A549 (cell line): ENCODE measurements around the gene DELE1. TPM values are rescaled to one million over a fixed set of nuclear protein-coding genes. Genes with fewer than 3 reads are reported as not detected.

Experiments
- ATAC-seq, 2 experiments: fragments of 200-7000 bp in 1 of 2; fragments of >200 bp in 1 of 2; cut with Nextera tagmentation in 1 of 2; cut with Tn5 transposase in 1 of 2; 3 replicates each; pipeline versions ENCODE4 v1.8.0 to v1.9.1; 2018 to 2020; ENCODE audit warnings: mild to moderate bottlenecking in 1 of 2, moderate library complexity in 1 of 2
- CTCF ChIA-PET: fragments of 300-600 bp; sonication (Branson Sonifier 250); formaldehyde crosslinking; extraction: SDS; loops from one replicate; lab custom pipeline; 2021; ENCODE audit warnings: antibody characterized with exemption, inconsistent platforms; lab: Yijun Ruan, JAX
- POLR2A ChIA-PET: fragments of 350-600 bp; formaldehyde crosslinking; extraction: SDS; loops from one replicate; lab custom pipeline; 2021; ENCODE audit warnings: antibody characterized with exemption, inconsistent platforms; lab: Yijun Ruan, JAX
- DNase-seq, 2 experiments: peaks; one replicate each; pipeline versions ENCODE4 v3.0.0 to v3.0.0-alpha.2; 2011 to 2016; ENCODE audit warnings: low read depth in 1 of 2, low spot score in 1 of 2
- FAIRE-seq: peaks from 2 replicates; lab custom pipeline; 2011; peaks lifted over from hg19 to GRCh38; lab: Jason Lieb, UNC
- H3K27ac ChIP-seq, 2 experiments: fragments of >200 bp; sonication (Bioruptor Twin); formaldehyde crosslinking; 3 replicates each; pipeline ENCODE4 v1.5.1; 2016 to 2017
- H3K4me1 ChIP-seq: fragments of >200 bp; sonication (Bioruptor Twin); formaldehyde crosslinking; 3 replicates; pipeline ENCODE4 v1.6.1; 2016
- H3K4me2 ChIP-seq: fragments of >200 bp; sonication (Bioruptor Twin); formaldehyde crosslinking; 3 replicates; pipeline ENCODE4 v1.6.1; 2016
- H3K4me3 ChIP-seq: fragments of >200 bp; sonication (Bioruptor Twin); formaldehyde crosslinking; 3 replicates; pipeline ENCODE4 v1.5.1; 2016
- H3K9me3 ChIP-seq: fragments of >200 bp; sonication (Bioruptor Twin); formaldehyde crosslinking; 3 replicates; pipeline ENCODE4 v1.6.1; 2016
- CBX8 ChIP-seq: fragments of 200-600 bp; sonication (generic); IDR thresholded peaks from 2 replicates; pipeline ENCODE4 v1.6.1; 2016
- CHD2 ChIP-seq: fragments of 150-350 bp; IDR thresholded peaks from 2 replicates; pipeline ENCODE4 v1.6.1; 2014; ENCODE audit warnings: low read length; ENCODE audit not compliant: partially characterized antibody
- FOSB ChIP-seq: fragments of 250-450 bp; sonication (Bioruptor Pico); IDR thresholded peaks from 2 replicates; pipeline ENCODE4 v1.5.0; 2020; ENCODE audit warnings: mild to moderate bottlenecking, moderate library complexity
- FOXS1 ChIP-seq: fragments of 250-450 bp; sonication (Bioruptor Pico); IDR thresholded peaks from 2 replicates; pipeline ENCODE4 v1.5.0; 2020; ENCODE audit warnings: mild to moderate bottlenecking, moderate library complexity
- HDAC2 ChIP-seq: fragments of 200-600 bp; sonication (generic); IDR thresholded peaks from 2 replicates; pipeline ENCODE4 v1.6.1; 2016
- HOXB5 ChIP-seq: fragments of 250-450 bp; sonication (Bioruptor Pico); IDR thresholded peaks from 2 replicates; pipeline ENCODE4 v1.5.0; 2020; ENCODE audit warnings: mild to moderate bottlenecking, moderate library complexity
- JUNB ChIP-seq: fragments of >200 bp; sonication (Bioruptor Twin); formaldehyde crosslinking; IDR thresholded peaks from 2 replicates; pipeline ENCODE4 v1.6.1; 2016
- KDM1A ChIP-seq: fragments of 200-600 bp; sonication (generic); IDR thresholded peaks from 2 replicates; pipeline ENCODE4 v1.6.1; 2016; ENCODE audit warnings: low read depth, mild to moderate bottlenecking
- MYC ChIP-seq: IDR thresholded peaks from 2 replicates; pipeline ENCODE4 v1.6.1; 2012; ENCODE audit warnings: mild to moderate bottlenecking, inconsistent platforms, low read length, improper control_type of control experiment, borderline replicate concordance
- PHF8 ChIP-seq: fragments of 200-600 bp; sonication (generic); IDR thresholded peaks from 2 replicates; pipeline ENCODE4 v1.6.1; 2016; ENCODE audit warnings: low read depth, mild to moderate bottlenecking, antibody characterized with exemption, moderate library complexity, borderline replicate concordance
- RAD21 ChIP-seq, 2 experiments: fragments of >200 bp in 1 of 2; sonication (Bioruptor Twin) in 1 of 2; formaldehyde crosslinking in 1 of 2; IDR thresholded peaks in 1 of 2; conservative IDR thresholded peaks in 1 of 2; 2 replicates in 1 of 2; 3 replicates in 1 of 2; pipeline ENCODE4 v1.6.1; 2012 to 2018; ENCODE audit warnings: inconsistent platforms in 1 of 2
- RNF2 ChIP-seq: fragments of 200-600 bp; sonication (generic); IDR thresholded peaks from 2 replicates; pipeline ENCODE4 v1.6.1; 2016; ENCODE audit warnings: low read depth, mild to moderate bottlenecking, antibody characterized with exemption, moderate library complexity, borderline replicate concordance
- ZC3H11A ChIP-seq: fragments of 450-650 bp; IDR thresholded peaks from 2 replicates; pipeline ENCODE4 v1.6.1; 2014; ENCODE audit warnings: antibody characterized with exemption, mild to moderate bottlenecking
- ZFP36 ChIP-seq: fragments of 450-650 bp; IDR thresholded peaks from 2 replicates; pipeline ENCODE4 v1.6.1; 2014; ENCODE audit warnings: borderline replicate concordance; ENCODE audit not compliant: partially characterized antibody
- whole genome bisulfite sequencing: methylation state at CpG from one replicate; pipeline ENCODE4 v1.1.6; 2017; ENCODE audit errors: missing lambda C conversion rate; 5-methylcytosine and 5-hydroxymethylcytosine counted together
- polyA plus RNA-seq, 4 experiments: library from polyadenylated mRNA; depleted of rRNA in 3 of 4; stranded (reverse); fragments of >200 nt; fragmentation: RNase III in 1 of 4; extraction: RNeasy Plus Mini Kit Qiagen cat#74134 plus additional on column Dnase treatment in 1 of 4; gene quantifications; 2 replicates in 3 of 4; 3 replicates in 1 of 4; pipeline ENCODE4 v1.2.3, GENCODE V29; 2011 to 2017
- TF ChIP-seq, protein P1 (sequence below): fragments of >200 bp; sonication (Bioruptor Twin); formaldehyde crosslinking; IDR thresholded peaks from 3 replicates; pipeline ENCODE4 v1.6.1; 2016
- TF ChIP-seq, protein P2 (sequence below): fragments of 250-450 bp; sonication (Bioruptor Pico); IDR thresholded peaks from 2 replicates; pipeline ENCODE4 v1.5.0; 2021; ENCODE audit warnings: mild to moderate bottlenecking, moderate library complexity, borderline replicate concordance
- TF ChIP-seq, protein P3 (sequence below): fragments of 250-450 bp; sonication (Bioruptor Pico); IDR thresholded peaks from 2 replicates; pipeline ENCODE4 v1.5.0; 2020; ENCODE audit warnings: low read depth, mild to moderate bottlenecking, moderate library complexity
- TF ChIP-seq, protein P4 (sequence below): fragments of >200 bp; sonication (Bioruptor Twin); formaldehyde crosslinking; IDR thresholded peaks from 2 replicates; pipeline ENCODE4 v1.6.1; 2016
- TF ChIP-seq, protein P5 (sequence below): fragments of 200-600 bp; sonication (generic); IDR thresholded peaks from 2 replicates; pipeline ENCODE4 v1.6.1; 2016; ENCODE audit warnings: antibody characterized with exemption, mild to moderate bottlenecking, moderate library complexity
- TF ChIP-seq, protein P6 (sequence below): IDR thresholded peaks from 2 replicates; pipeline ENCODE4 v1.6.1; 2012

The DELE1 gene
- polyA plus RNA-seq, 2 of the 4 experiments (the other 2 are of a cell fraction): 41.2 to 60.1 TPM

DNA sequence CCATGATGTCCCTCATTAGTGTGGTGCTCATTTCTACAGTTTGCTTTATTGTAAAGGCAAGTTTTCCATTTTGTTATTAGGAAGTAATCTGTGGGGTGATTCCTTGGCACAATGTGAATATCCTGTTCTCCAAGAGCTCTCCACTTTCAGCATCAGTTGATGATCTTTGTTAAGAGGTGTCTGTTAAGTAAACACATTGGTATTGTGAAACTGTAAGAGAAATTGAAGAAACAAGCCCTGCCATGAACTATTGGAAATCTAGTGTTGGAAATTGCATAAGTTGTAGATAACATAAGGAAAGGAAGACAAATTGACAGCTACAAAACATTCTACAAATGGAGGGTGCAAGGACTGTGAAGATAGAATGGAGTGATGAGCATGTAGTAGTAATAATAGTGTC, 62.4 kb downstream of the DELE1 start:
- Histone ChIP-seq H3K9me3 (no peaks in the 10 kb centered on the region), H3K27ac (no peak overlapping the region), H3K4me1 (no peaks in the 10 kb centered on the region), H3K4me2 (no peak overlapping the region), H3K4me3 (no peak overlapping the region)
- FAIRE-seq (no peak), DNase-seq (no peak), ATAC-seq (no peak)
- POLR2A ChIA-PET: no interaction called here
- CTCF ChIA-PET: interaction anchor here (1.0 to 2.7 kb wide), 5 partner anchors 10 to 321 kb away, joined by 3 to 14 read pairs (median 5); no protein-coding TSS in a partner anchor
- TF ChIP-seq PHF8 (no peak), RNF2 (no peak)
- TF ChIP-seq, protein P1, sequence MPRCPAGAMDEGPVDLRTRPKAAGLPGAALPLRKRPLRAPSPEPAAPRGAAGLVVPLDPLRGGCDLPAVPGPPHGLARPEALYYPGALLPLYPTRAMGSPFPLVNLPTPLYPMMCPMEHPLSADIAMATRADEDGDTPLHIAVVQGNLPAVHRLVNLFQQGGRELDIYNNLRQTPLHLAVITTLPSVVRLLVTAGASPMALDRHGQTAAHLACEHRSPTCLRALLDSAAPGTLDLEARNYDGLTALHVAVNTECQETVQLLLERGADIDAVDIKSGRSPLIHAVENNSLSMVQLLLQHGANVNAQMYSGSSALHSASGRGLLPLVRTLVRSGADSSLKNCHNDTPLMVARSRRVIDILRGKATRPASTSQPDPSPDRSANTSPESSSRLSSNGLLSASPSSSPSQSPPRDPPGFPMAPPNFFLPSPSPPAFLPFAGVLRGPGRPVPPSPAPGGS: no peak

DNA sequence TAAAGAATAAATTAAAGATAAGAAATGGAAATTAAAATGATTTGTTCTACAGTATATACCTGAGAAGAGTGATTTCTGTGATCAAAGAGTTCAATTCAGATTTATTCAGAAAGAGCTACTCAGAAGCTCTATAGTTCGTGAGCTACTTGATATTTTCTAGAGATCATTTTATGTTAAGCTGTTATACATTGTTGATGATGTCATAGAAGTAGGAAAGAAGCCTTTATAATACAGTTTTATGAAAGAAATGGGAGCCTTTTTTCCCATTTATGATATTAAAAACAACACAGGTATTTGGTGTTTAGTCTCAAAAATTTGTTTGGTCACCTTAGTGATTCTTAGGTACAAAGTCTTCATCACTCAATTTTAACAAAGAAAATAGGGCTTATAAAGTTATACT, 66.0 kb downstream of the DELE1 start:
- FAIRE-seq (no peak), ATAC-seq (no peak), DNase-seq (no peak)
- 93% methylated on average over 1 of the region's 1 CpG for WGBS
- TF ChIP-seq, protein P2, sequence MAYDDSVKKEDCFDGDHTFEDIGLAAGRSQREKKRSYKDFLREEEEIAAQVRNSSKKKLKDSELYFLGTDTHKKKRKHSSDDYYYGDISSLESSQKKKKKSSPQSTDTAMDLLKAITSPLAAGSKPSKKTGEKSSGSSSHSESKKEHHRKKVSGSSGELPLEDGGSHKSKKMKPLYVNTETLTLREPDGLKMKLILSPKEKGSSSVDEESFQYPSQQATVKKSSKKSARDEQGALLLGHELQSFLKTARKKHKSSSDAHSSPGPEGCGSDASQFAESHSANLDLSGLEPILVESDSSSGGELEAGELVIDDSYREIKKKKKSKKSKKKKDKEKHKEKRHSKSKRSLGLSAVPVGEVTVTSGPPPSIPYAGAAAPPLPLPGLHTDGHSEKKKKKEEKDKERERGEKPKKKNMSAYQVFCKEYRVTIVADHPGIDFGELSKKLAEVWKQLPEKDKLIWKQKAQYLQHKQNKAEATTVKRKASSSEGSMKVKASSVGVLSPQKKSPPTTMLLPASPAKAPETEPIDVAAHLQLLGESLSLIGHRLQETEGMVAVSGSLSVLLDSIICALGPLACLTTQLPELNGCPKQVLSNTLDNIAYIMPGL (CRISPR knock-in tag): no peak
- TF ChIP-seq MYC: no peak
- no peak for TF ChIP-seq HDAC2
- TF ChIP-seq ZFP36: no peak
- TF ChIP-seq KDM1A: no peak
- TF ChIP-seq, protein P3, sequence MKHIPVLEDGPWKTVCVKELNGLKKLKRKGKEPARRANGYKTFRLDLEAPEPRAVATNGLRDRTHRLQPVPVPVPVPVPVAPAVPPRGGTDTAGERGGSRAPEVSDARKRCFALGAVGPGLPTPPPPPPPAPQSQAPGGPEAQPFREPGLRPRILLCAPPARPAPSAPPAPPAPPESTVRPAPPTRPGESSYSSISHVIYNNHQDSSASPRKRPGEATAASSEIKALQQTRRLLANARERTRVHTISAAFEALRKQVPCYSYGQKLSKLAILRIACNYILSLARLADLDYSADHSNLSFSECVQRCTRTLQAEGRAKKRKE (CRISPR knock-in tag): no peak
- TF ChIP-seq, protein P1: no peak
- no peak for TF ChIP-seq ZC3H11A
- no peak for TF ChIP-seq FOXS1 (CRISPR knock-in tag)
- TF ChIP-seq HOXB5 (CRISPR knock-in tag): no peak
- TF ChIP-seq FOSB: no peak
- TF ChIP-seq CBX8: no peak
- TF ChIP-seq, protein P4, sequence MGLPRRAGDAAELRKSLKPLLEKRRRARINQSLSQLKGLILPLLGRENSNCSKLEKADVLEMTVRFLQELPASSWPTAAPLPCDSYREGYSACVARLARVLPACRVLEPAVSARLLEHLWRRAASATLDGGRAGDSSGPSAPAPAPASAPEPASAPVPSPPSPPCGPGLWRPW: no peak
- TF ChIP-seq RAD21 (conservative IDR thresholded peaks at IDR 0.05 in 1 of 2, IDR thresholded peaks at IDR 0.05 in 1 of 2): no peak
- TF ChIP-seq, protein P5, sequence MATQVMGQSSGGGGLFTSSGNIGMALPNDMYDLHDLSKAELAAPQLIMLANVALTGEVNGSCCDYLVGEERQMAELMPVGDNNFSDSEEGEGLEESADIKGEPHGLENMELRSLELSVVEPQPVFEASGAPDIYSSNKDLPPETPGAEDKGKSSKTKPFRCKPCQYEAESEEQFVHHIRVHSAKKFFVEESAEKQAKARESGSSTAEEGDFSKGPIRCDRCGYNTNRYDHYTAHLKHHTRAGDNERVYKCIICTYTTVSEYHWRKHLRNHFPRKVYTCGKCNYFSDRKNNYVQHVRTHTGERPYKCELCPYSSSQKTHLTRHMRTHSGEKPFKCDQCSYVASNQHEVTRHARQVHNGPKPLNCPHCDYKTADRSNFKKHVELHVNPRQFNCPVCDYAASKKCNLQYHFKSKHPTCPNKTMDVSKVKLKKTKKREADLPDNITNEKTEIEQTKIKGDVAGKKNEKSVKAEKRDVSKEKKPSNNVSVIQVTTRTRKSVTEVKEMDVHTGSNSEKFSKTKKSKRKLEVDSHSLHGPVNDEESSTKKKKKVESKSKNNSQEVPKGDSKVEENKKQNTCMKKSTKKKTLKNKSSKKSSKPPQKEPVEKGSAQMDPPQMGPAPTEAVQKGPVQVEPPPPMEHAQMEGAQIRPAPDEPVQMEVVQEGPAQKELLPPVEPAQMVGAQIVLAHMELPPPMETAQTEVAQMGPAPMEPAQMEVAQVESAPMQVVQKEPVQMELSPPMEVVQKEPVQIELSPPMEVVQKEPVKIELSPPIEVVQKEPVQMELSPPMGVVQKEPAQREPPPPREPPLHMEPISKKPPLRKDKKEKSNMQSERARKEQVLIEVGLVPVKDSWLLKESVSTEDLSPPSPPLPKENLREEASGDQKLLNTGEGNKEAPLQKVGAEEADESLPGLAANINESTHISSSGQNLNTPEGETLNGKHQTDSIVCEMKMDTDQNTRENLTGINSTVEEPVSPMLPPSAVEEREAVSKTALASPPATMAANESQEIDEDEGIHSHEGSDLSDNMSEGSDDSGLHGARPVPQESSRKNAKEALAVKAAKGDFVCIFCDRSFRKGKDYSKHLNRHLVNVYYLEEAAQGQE: no peak
- no peak for TF ChIP-seq JUNB
- TF ChIP-seq RNF2: no peak
- TF ChIP-seq, protein P6, sequence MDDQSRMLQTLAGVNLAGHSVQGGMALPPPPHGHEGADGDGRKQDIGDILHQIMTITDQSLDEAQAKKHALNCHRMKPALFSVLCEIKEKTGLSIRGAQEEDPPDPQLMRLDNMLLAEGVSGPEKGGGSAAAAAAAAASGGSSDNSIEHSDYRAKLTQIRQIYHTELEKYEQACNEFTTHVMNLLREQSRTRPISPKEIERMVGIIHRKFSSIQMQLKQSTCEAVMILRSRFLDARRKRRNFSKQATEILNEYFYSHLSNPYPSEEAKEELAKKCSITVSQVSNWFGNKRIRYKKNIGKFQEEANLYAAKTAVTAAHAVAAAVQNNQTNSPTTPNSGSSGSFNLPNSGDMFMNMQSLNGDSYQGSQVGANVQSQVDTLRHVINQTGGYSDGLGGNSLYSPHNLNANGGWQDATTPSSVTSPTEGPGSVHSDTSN: no peak
- TF ChIP-seq CHD2: no peak
- Histone ChIP-seq H3K4me1 (no peaks in the 10 kb centered on the region), H3K9me3 (no peaks in the 10 kb centered on the region), H3K4me3 (no peak overlapping the region), H3K4me2 (no peak overlapping the region), H3K27ac (no peak overlapping the region)
- ChIA-PET POLR2A (interaction anchor here (0.7 to 2.2 kb wide), 3 partner anchors 19 to 23 kb away, joined by 3 to 7 read pairs (median 6); partner anchors contain the start of genes GNPDA1 and RNF14), CTCF (interaction anchor here (0.7 to 6.2 kb wide), 12 partner anchors 9 to 666 kb away, joined by 3 to 97 read pairs (median 8); partner anchors contain the start of genes GNPDA1 and RNF14)
